GM12891 (cell line): Measurements from ENCODE around the gene ENTPD8.
A peak's percentile ranks its signal among the peaks of the same experiment; 100 is the strongest.
"Not testable (repeated sequence)": the region's sequence is repeated elsewhere in the genome, so short reads cannot be mapped to it uniquely, and the experiment has no call there.

Experiments
- DNase-seq: peaks from one replicate; pipeline ENCODE4 v3.0.0; 2011; ENCODE audit warnings: low spot score; ENCODE audit not compliant: insufficient read length
- FAIRE-seq: peaks from 2 replicates; lab custom pipeline; 2011; peaks lifted over from hg19 to GRCh38; lab: Jason Lieb, UNC
- PAX5 ChIP-seq: IDR thresholded peaks from 2 replicates; pipeline ENCODE4 v1.6.1; 2011; ENCODE audit warnings: low read length, moderate library complexity, mild to moderate bottlenecking; ENCODE audit not compliant: insufficient read depth, severe bottlenecking
- POLR2A ChIP-seq: IDR thresholded peaks from 2 replicates; pipeline ENCODE4 v1.6.1; 2011; ENCODE audit warnings: low read depth, low read length, control low read depth
- POLR2AphosphoS5 ChIP-seq: IDR thresholded peaks from 2 replicates; pipeline ENCODE4 v1.6.1; 2011; ENCODE audit warnings: low read depth, low read length, control low read depth
- POU2F2 ChIP-seq: IDR thresholded peaks from 2 replicates; pipeline ENCODE4 v1.6.1; 2011; ENCODE audit warnings: low read depth, mild to moderate bottlenecking, control low read depth, low read length, moderate library complexity
- SPI1 ChIP-seq: IDR thresholded peaks from 2 replicates; pipeline ENCODE4 v1.6.1; 2011; ENCODE audit warnings: low read depth, low read length, control low read depth
- TAF1 ChIP-seq: IDR thresholded peaks from 2 replicates; pipeline ENCODE4 v1.6.1; 2011; ENCODE audit warnings: low read depth, low read length, control low read depth

The ENTPD8 gene

GRCh38 chr9:137477778-137478612 lies 36.8 kb upstream of the ENTPD8 start:
- no peak for FAIRE-seq
- TF ChIP-seq TAF1 (no peak), POLR2A (no peak), SPI1 (no peak), POLR2AphosphoS5 (no peak), POU2F2 (no peak), PAX5 (no peak)
- DNase-seq = no peak

GRCh38 chr9:137476856-137477255 lies 35.7 kb upstream of the ENTPD8 start:
- DNase-seq (no peak), FAIRE-seq (no peak)
- TF ChIP-seq TAF1 (no peak), POLR2A (no peak), POLR2AphosphoS5 (no peak), PAX5 (no peak), SPI1 (no peak), POU2F2 (no peak)

GRCh38 chr9:137475666-137476065 lies 34.5 kb upstream of the ENTPD8 start:
- DNase-seq (no peak), FAIRE-seq (no peak)
- TF ChIP-seq SPI1 (no peak), POU2F2 (no peak), PAX5 (no peak), POLR2A (no peak), TAF1 (no peak), POLR2AphosphoS5 (no peak)

GRCh38 chr9:137474271-137474670 lies 33.1 kb upstream of the ENTPD8 start:
- no peak for TF ChIP-seq TAF1
- DNase-seq (no peak), FAIRE-seq (no peak)

GRCh38 chr9:137470785-137471184 lies 29.6 kb upstream of the ENTPD8 start:
- no peak for TF ChIP-seq POLR2A
- FAIRE-seq (peak; percentile 35), DNase-seq (no peak)

- no peak for DNase-seq
- no peak for FAIRE-seq
- TF ChIP-seq SPI1 = no peak
- TF ChIP-seq POLR2A = no peak
- TF ChIP-seq PAX5 = no peak
- TF ChIP-seq POU2F2 = no peak
- no peak for TF ChIP-seq POLR2AphosphoS5
- no peak for TF ChIP-seq TAF1
Observed at GRCh38 chr9:137467896-137468295, 26.7 kb upstream of the ENTPD8 start.

- TF ChIP-seq PAX5 (no peak), TAF1 (no peak), POLR2A (no peak), SPI1 (no peak), POU2F2 (no peak), POLR2AphosphoS5 (no peak)
- DNase-seq = no peak
- FAIRE-seq = no peak
Observed at GRCh38 chr9:137467161-137467581, 26.0 kb upstream of the ENTPD8 start.

- FAIRE-seq, DNase-seq: not testable (repeated sequence)
Observed at GRCh38 chr9:137466389-137467085, 25.4 kb upstream of the ENTPD8 start.

- TF ChIP-seq POLR2A (no peak), POLR2AphosphoS5 (no peak), TAF1 (no peak), SPI1 (no peak), PAX5 (no peak), POU2F2 (no peak)
- FAIRE-seq (no peak), DNase-seq (no peak)
Observed at GRCh38 chr9:137465720-137466388, 24.7 kb upstream of the ENTPD8 start.
